RWPE1 (cell line): ENCODE data around the gene PLIN5.

ENCODE experiments used
- CTCF ChIA-PET: fragments of 350-600 bp; sonication (Branson Sonifier 250); formaldehyde crosslinking; extraction: SDS; loops from one replicate; lab custom pipeline; 2021; lab: Yijun Ruan, JAX
- POLR2A ChIA-PET: fragments of 400-600 bp; formaldehyde crosslinking; extraction: SDS; loops from one replicate; lab custom pipeline; 2020; ENCODE audit warnings: antibody characterized with exemption; ENCODE audit not compliant: low non-redundant PET; lab: Yijun Ruan, JAX
- DNase-seq: peaks from one replicate; pipeline ENCODE4 v3.0.0; 2012; ENCODE audit warnings: low spot score
- H3K27ac ChIP-seq: fragments of 450-650 bp; 2 replicates; pipeline ENCODE4 v1.5.1; 2017
- TF ChIP-seq, protein P1 (sequence below): fragments of 450-650 bp; conservative IDR thresholded peaks from 2 replicates; pipeline ENCODE4 v1.5.1; 2017; ENCODE audit warnings: low read depth, mild to moderate bottlenecking

The PLIN5 gene

DNA sequence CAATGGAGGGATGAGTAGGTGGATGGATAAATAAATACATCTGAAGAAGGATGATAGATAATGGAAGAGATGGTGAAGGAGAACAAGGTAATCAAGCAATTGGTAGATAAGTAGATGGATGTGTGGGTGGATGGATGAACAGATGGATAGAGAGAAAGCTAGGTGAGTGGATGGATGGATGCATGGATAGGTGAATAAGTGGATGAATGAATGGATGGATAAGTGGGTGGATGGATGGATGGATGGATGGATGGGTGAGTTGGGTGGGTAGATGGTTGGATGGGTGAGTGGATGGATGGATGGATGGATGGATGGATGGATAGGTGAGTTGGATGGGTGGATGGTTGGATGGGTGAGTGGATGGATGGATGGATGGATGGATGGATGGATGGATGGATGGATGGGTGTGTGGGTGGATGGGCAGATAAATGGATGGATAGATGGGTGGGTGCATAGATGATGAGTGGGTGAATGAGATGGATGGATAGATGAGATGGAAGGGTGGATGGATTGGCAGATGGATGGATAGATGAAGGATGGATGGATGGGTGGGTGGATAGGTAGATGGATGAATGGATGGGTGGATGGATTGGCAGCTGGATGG, 18.2 kb upstream of the PLIN5 start:
- DNase-seq, result no peak
- ChIA-PET CTCF (interaction anchor here (1.1 kb wide), 1 partner anchor 83 kb away, joined by 4 read pairs; no protein-coding TSS in a partner anchor), POLR2A (no interaction called here)
- no peak overlapping the region for H3K27ac ChIP-seq
- TF ChIP-seq, protein P1, sequence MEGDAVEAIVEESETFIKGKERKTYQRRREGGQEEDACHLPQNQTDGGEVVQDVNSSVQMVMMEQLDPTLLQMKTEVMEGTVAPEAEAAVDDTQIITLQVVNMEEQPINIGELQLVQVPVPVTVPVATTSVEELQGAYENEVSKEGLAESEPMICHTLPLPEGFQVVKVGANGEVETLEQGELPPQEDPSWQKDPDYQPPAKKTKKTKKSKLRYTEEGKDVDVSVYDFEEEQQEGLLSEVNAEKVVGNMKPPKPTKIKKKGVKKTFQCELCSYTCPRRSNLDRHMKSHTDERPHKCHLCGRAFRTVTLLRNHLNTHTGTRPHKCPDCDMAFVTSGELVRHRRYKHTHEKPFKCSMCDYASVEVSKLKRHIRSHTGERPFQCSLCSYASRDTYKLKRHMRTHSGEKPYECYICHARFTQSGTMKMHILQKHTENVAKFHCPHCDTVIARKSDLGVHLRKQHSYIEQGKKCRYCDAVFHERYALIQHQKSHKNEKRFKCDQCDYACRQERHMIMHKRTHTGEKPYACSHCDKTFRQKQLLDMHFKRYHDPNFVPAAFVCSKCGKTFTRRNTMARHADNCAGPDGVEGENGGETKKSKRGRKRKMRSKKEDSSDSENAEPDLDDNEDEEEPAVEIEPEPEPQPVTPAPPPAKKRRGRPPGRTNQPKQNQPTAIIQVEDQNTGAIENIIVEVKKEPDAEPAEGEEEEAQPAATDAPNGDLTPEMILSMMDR, result no peak

DNA sequence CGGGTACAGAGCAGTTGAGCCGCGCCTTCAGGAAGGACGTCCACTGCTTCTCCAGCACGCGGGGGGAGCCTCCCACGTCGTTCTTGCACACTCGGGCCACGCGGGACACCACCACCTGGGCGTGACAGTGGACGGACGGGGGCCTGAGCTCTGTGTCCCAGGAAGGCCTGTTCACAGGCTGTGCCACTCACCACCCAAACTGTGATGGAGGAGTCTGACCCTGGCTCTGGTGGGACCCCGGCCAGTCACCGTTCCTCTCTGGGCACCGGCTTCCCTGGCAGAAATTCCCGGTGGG, 17.4 kb upstream of the PLIN5 start:
- H3K27ac ChIP-seq, result no peak overlapping the region
- CTCF ChIA-PET, result interaction anchor here (1.1 kb wide), 1 partner anchor 84 kb away, joined by 4 read pairs; no protein-coding TSS in a partner anchor
- DNase-seq, result no peak
- POLR2A ChIA-PET, result no interaction called here
- TF ChIP-seq, protein P1, result no peak

DNA sequence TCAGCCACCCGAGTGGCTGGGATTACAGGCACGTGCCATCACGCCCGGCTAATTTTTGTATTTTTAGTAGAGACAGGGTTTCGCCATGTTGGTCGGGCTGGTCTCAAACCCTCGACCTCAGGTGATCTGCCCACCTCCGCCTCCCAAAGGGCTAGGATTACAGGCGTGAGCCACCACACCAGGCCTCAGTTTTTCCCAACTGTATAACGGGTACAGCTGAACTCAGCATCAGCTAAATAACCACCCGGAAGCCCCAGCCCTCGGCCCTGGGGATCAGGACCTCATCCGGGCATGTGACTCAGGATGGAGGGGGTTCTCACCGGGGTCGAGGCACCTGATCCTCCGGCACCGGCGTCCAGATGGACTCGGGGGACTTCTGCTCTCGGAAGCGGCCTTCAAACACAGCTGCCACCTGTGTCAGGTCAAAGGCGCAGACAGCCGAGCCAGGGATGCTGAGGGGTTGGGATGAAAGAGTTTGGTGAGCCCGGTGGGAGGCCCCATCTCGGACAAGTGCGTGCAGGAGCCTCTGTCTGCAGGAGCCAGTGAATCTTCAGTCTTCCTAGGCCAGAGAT, 15.5 kb upstream of the PLIN5 start:
- POLR2A ChIA-PET, result no interaction called here
- CTCF ChIA-PET, result no interaction called here
- H3K27ac ChIP-seq, result no peak overlapping the region
- TF ChIP-seq, protein P1, result no peak
- DNase-seq, result no peak

DNA sequence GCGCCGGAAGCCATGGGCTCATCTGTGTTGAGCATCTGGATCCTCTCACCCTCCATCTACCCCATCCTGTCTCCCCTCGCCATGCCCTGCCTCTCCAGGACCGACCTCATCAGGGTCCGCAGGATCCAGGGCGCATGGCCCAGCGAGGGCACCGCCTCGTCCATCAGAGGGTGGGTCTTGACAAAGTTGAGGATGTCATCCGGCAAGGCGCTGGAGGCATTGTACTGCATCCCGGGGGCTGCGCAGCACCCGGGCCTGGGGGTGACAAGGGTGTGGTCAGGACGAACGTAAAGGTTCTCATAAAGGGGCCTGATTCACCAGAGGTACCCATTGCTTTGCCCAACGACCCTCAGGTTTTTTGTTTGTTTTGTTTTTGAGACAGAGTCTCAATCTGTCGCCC, 15.0 kb upstream of the PLIN5 start:
- ChIA-PET POLR2A (no interaction called here), CTCF (no interaction called here)
- no peak for DNase-seq
- no peak overlapping the region for H3K27ac ChIP-seq
- TF ChIP-seq, protein P1, result no peak

DNA sequence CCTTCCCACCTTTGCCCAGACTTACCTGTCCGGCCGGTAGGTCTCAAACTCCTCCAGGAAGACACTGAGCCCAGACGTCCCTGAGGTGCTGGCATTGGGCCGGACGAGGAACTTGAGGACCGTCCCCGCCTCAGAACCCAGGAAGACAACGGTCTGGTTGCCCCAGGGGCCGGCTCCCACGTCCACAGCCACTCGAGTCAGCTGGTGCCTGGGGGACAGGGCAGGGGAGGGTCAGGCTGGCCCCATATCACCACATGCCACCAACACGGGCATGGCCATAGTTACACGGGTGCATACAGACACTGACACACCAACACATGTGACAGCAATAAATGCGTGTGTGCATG, 13.2 kb upstream of the PLIN5 start:
- no peak for DNase-seq
- TF ChIP-seq, protein P1, result no peak
- no peak overlapping the region for H3K27ac ChIP-seq
- ChIA-PET POLR2A (no interaction called here), CTCF (interaction anchor here (0.7 to 1.9 kb wide), 4 partner anchors 11 to 151 kb away, joined by 3 to 11 read pairs (median 4); partner anchors contain the start of gene SEMA6B)

DNA sequence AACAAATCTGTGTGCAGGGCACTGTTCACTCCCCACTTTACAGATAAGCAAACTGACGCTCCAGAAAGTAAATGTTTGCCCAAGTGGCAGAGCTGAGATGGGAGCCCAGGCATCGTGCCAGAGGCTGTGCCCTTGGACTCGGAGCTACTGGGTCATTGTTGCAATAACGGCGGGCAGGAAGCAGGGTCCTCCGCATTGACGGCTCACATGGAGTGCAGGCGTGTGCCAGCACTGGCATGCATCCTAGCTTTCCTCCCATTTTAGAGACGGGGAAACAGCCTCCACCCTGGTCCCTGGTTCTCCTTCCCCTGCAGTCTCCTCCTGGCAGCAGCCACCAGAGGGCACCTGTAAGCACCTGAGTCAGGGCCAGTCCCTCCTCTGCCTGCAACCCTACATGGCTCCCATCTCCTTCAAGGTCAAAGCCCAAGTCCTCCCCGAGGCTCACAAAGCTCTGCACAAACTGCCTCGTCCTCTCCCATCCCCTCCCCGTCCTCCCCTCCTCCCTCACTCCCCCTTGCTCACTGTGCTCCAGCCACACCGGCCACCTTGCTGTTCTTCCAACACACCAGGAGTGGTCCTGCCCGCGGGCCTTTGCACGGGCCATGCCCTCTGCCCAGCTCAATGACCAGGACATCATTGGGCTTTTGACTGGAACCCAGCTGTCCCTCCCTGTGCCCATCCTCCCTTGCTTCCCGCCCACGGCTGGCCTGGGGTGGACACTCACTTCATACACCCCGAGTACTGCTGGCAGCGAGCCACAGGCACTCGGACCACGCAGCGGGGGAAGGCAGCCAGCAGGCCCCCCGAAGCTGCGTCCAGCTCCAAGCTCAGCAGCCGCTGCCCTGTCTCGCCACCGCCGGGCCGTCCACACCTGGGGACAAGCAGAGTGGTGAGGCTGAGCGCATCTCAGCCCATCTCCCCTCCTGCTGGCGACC, 12.5 kb upstream of the PLIN5 start:
- no peak for DNase-seq
- TF ChIP-seq, protein P1, result peak; percentile 27; the same call in 1 of the 2 replicates
- CTCF ChIA-PET, result interaction anchor here (0.6 to 1.9 kb wide), 10 partner anchors 9 to 151 kb away, joined by 3 to 11 read pairs (median 3); partner anchors contain the start of gene SEMA6B
- H3K27ac ChIP-seq, result no peak overlapping the region
- POLR2A ChIA-PET, result no interaction called here
